IMR-90 (cell line): ENCODE measurements around the gene MYO9B.

Source experiments
- BHLHE40 ChIP-seq: fragments of 150-350 bp; IDR thresholded peaks from 2 replicates; pipeline ENCODE4 v1.6.1; 2016; ENCODE audit warnings: mild to moderate bottlenecking, low read depth, low read length
- CEBPB ChIP-seq: IDR thresholded peaks from 2 replicates; pipeline ENCODE4 v1.6.1; 2012; ENCODE audit warnings: low read depth, low read length, improper control_type of control experiment
- CTCF ChIP-seq: conservative IDR thresholded peaks from 2 replicates; pipeline ENCODE4 v1.5.1; 2012; ENCODE audit warnings: mild to moderate bottlenecking, low read depth, low read length, improper control_type of control experiment
- MXI1 ChIP-seq: IDR thresholded peaks from 2 replicates; pipeline ENCODE4 v1.6.1; 2012; ENCODE audit warnings: low read depth, mild to moderate bottlenecking, low read length, moderate library complexity, borderline replicate concordance
- POLR2A ChIP-seq: IDR thresholded peaks from 2 replicates; pipeline ENCODE4 v1.6.1; 2012; ENCODE audit warnings: mild to moderate bottlenecking, low read depth, low read length
- RAD21 ChIP-seq: IDR thresholded peaks from 2 replicates; pipeline ENCODE4 v1.6.1; 2012; ENCODE audit warnings: low read length, improper control_type of control experiment

GRCh38 chr19:17156296-17156946 is 80.8 kb downstream of the MYO9B start:
- TF ChIP-seq CTCF (no peak), MXI1 (no peak), POLR2A (no peak), BHLHE40 (no peak), CEBPB (no peak), RAD21 (no peak)
